Astrocyte (in vitro differentiated cells and primary cell): Measurements from ENCODE around the gene ACTRT2.

ENCODE experiments used
- EZH2 ChIP-seq: IDR thresholded peaks from 2 replicates; pipeline ENCODE4 v1.6.1; 2012; ENCODE audit warnings: mild to moderate bottlenecking, low read length, inconsistent platforms; ENCODE audit not compliant: insufficient read depth
- TF ChIP-seq, protein P1 (sequence below): IDR thresholded peaks from 2 replicates; pipeline ENCODE4 v1.5.1; 2011; ENCODE audit warnings: low read depth, mild to moderate bottlenecking, inconsistent platforms, low read length, moderate library complexity; ENCODE audit not compliant: insufficient read depth

DNA sequence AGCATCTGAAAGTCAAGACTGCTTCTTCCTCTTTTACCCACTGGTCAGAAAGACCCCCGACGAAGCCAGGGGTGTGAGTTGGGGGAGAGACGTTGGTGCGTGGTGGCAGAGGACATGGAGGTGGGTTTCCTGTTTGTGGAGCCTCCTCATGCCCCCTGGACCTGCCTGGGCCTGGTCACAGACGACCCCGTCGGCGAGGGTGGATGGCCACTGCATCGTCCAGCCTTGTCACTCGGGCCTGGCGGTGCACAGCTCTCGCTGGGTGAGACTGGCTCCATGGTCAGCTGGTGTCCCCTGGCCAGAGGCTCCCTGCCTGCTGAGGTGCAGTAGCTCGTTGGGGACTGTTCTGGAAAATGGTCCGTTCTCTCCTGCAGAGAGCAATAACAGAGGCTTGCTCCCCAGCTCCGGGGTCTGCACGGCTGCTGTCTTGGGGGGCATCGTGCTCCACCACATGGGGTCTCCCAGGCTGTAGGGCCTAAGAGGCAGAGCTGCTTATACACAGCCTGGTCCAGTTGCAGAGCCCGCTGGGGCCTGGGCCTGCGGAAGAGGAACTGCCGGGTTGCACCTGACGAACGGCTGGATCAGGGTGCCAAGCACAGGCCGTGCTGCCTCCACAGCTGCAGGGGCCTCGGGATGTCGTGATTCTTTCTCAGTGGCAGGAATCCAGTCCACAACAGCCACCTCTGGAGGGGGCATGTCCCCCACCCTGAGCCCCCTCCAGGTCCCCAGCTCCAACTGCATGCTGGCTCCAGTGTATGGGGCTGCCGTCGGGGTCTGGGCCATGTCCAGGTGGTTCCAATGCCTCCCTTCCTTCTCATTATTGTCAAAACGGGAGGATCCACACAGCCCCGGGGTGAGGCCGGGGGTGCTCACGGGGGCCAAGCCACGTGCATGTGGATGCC lies 18.0 kb upstream of the ACTRT2 start:
- TF ChIP-seq, protein P1, sequence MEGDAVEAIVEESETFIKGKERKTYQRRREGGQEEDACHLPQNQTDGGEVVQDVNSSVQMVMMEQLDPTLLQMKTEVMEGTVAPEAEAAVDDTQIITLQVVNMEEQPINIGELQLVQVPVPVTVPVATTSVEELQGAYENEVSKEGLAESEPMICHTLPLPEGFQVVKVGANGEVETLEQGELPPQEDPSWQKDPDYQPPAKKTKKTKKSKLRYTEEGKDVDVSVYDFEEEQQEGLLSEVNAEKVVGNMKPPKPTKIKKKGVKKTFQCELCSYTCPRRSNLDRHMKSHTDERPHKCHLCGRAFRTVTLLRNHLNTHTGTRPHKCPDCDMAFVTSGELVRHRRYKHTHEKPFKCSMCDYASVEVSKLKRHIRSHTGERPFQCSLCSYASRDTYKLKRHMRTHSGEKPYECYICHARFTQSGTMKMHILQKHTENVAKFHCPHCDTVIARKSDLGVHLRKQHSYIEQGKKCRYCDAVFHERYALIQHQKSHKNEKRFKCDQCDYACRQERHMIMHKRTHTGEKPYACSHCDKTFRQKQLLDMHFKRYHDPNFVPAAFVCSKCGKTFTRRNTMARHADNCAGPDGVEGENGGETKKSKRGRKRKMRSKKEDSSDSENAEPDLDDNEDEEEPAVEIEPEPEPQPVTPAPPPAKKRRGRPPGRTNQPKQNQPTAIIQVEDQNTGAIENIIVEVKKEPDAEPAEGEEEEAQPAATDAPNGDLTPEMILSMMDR: no peak
- no peak for TF ChIP-seq EZH2
